ENCODE results near the gene PDSS2.

Gene PDSS2

GRCh38 chr6:107267634-107268033 lies 191.7 kb downstream of the PDSS2 start:
- DNase-seq (ENCODE audit: low read depth), result no peak

- no peak for DNase-seq (ENCODE audit: low read depth)
These were observed 192.4 kb downstream of the PDSS2 start for GRCh38 chr6:107267006-107267405.

- DNase-seq (ENCODE audit: low read depth), result no peak
These were observed 192.8 kb downstream of the PDSS2 start for GRCh38 chr6:107266563-107266962.

- DNase-seq (ENCODE audit: low read depth), result no peak
These were observed 195.0 kb downstream of the PDSS2 start for GRCh38 chr6:107264357-107264840.

GRCh38 chr6:107259951-107260350 lies 199.4 kb downstream of the PDSS2 start:
- DNase-seq (ENCODE audit: low read depth), result no peak

GRCh38 chr6:107248147-107248546 lies 211.2 kb downstream of the PDSS2 start:
- no peak for DNase-seq (ENCODE audit: low read depth)

- no peak for DNase-seq (ENCODE audit: low read depth)
These were observed 212.3 kb downstream of the PDSS2 start for GRCh38 chr6:107246972-107247615.

GRCh38 chr6:107246249-107246971 lies 213.0 kb downstream of the PDSS2 start:
- DNase-seq (ENCODE audit: low read depth), result no peak

- no peak for DNase-seq (ENCODE audit: low read depth)
These were observed 214.5 kb downstream of the PDSS2 start for GRCh38 chr6:107244742-107245480.

GRCh38 chr6:107244082-107244741 lies 215.2 kb downstream of the PDSS2 start:
- no peak for DNase-seq (ENCODE audit: low read depth)

- no peak for DNase-seq (ENCODE audit: low read depth)
These were observed 215.9 kb downstream of the PDSS2 start for GRCh38 chr6:107243471-107243870.

GRCh38 chr6:107237992-107238660 lies 221.2 kb downstream of the PDSS2 start:
- DNase-seq (ENCODE audit: low read depth), result no peak

GRCh38 chr6:107235511-107235910 lies 223.9 kb downstream of the PDSS2 start:
- DNase-seq (ENCODE audit: low read depth), result no peak

- DNase-seq (ENCODE audit: low read depth), result no peak
These were observed 224.4 kb downstream of the PDSS2 start for GRCh38 chr6:107235007-107235406.

GRCh38 chr6:107231243-107231642 lies 228.1 kb downstream of the PDSS2 start:
- DNase-seq (ENCODE audit: low read depth), result no peak

GRCh38 chr6:107230448-107230847 lies 228.9 kb downstream of the PDSS2 start:
- DNase-seq (ENCODE audit: low read depth), result no peak

- DNase-seq (ENCODE audit: low read depth), result no peak
These were observed 229.3 kb downstream of the PDSS2 start for GRCh38 chr6:107230024-107230423.

GRCh38 chr6:107228754-107229153 lies 230.6 kb downstream of the PDSS2 start:
- DNase-seq (ENCODE audit: low read depth), result no peak

- DNase-seq (ENCODE audit: low read depth), result no peak
These were observed 237.8 kb downstream of the PDSS2 start for GRCh38 chr6:107221519-107221918.

- no peak for DNase-seq (ENCODE audit: low read depth)
These were observed 239.5 kb downstream of the PDSS2 start for GRCh38 chr6:107219851-107220250.

- no peak for DNase-seq (ENCODE audit: low read depth)
These were observed 241.2 kb downstream of the PDSS2 start for GRCh38 chr6:107218142-107218541.

GRCh38 chr6:107217248-107217647 lies 242.1 kb downstream of the PDSS2 start:
- no peak for DNase-seq (ENCODE audit: low read depth)
